PC-3 (cell line): ENCODE measurements around the gene SLC9A6. TPM values are rescaled to one million over a fixed set of nuclear protein-coding genes. Genes with fewer than 3 reads are reported as not detected.

Experiments
- ATAC-seq: fragments of 200-7000 bp; cut with Tn5 transposase; 2 replicates; pipeline ENCODE4 v1.9.1; 2020; ENCODE audit warnings: mild to moderate bottlenecking, moderate library complexity
- BruUV-seq: library from RNA; stranded (reverse); fragments of 400-500 nt; replicated peaks from 2 replicates; lab custom pipeline; 2021; lab: Mats Ljungman, UMichigan
- CTCF ChIA-PET: fragments of 300-600 bp; sonication (Branson Sonifier 250); formaldehyde crosslinking; loops from one replicate; lab custom pipeline; 2022; ENCODE audit warnings: antibody characterized with exemption; lab: Charles Lee
- POLR2A ChIA-PET: fragments of 300-600 bp; sonication (Branson Sonifier 250); formaldehyde crosslinking; loops from one replicate; lab custom pipeline; 2022; ENCODE audit warnings: antibody characterized with exemption; ENCODE audit not compliant: unreplicated experiment; lab: Charles Lee
- DNase-seq: peaks from one replicate; pipeline ENCODE4 v3.0.0-alpha.2; 2015
- H2AFZ ChIP-seq: fragments of 300-600 bp; sonication (generic); 2 replicates; pipeline ENCODE4 v1.6.0; 2016; ENCODE audit warnings: antibody characterized with exemption, low read length
- H3F3A ChIP-seq: fragments of 300-600 bp; sonication (generic); one replicate; pipeline ENCODE4 v1.6.0; 2017; ENCODE audit warnings: antibody characterized with exemption, low read length, control low read depth, mild to moderate bottlenecking; ENCODE audit not compliant: unreplicated experiment
- H3K27ac ChIP-seq: fragments of 300-600 bp; sonication (generic); 2 replicates; pipeline ENCODE4 v1.5.1; 2016; ENCODE audit warnings: mild to moderate bottlenecking, low read length
- H3K27me3 ChIP-seq: fragments of 300-600 bp; sonication (generic); 2 replicates; pipeline ENCODE4 v1.6.1; 2016; ENCODE audit warnings: low read length, mixed read lengths
- H3K36me3 ChIP-seq: fragments of 300-600 bp; sonication (generic); 2 replicates; pipeline ENCODE4 v1.6.1; 2016; ENCODE audit warnings: low read depth, mixed run types, low read length, mixed read lengths
- H3K4me1 ChIP-seq: fragments of 300-600 bp; sonication (generic); 2 replicates; pipeline ENCODE4 v1.5.1; 2016; ENCODE audit warnings: low read length; ENCODE audit not compliant: insufficient read depth
- H3K4me2 ChIP-seq: fragments of 300-600 bp; sonication (generic); 2 replicates; pipeline ENCODE4 v1.6.0; 2016; ENCODE audit warnings: low read length
- H3K4me3 ChIP-seq: fragments of 300-600 bp; sonication (generic); 2 replicates; pipeline ENCODE4 v1.5.1; 2016; ENCODE audit warnings: mild to moderate bottlenecking, low read length, mixed read lengths
- H3K79me2 ChIP-seq: fragments of 300-600 bp; sonication (generic); 2 replicates; pipeline ENCODE4 v1.6.1; 2017; ENCODE audit warnings: low read length, mixed read lengths
- H3K9ac ChIP-seq: fragments of 300-600 bp; sonication (generic); 2 replicates; pipeline ENCODE4 v1.6.0; 2016; ENCODE audit warnings: mild to moderate bottlenecking, low read length
- H3K9me2 ChIP-seq: fragments of 300-600 bp; sonication (generic); replicated peaks from 2 replicates; pipeline ENCODE4 v1.6.1; 2016; ENCODE audit warnings: mixed run types, low read length, mixed read lengths
- H3K9me3 ChIP-seq: fragments of 300-600 bp; sonication (generic); 2 replicates; pipeline ENCODE4 v1.6.1; 2016; ENCODE audit warnings: low read length, mixed read lengths
- H4K20me1 ChIP-seq: fragments of 300-600 bp; sonication (generic); 2 replicates; pipeline ENCODE4 v1.6.1; 2016; ENCODE audit warnings: low read length, mixed read lengths
- EZH2 ChIP-seq: fragments of 300-600 bp; sonication (generic); IDR thresholded peaks from one replicate; pipeline ENCODE4 v1.6.1; 2017; ENCODE audit warnings: antibody characterized with exemption, mild to moderate bottlenecking, low read length; ENCODE audit not compliant: unreplicated experiment
- EZH2phosphoT487 ChIP-seq: fragments of 300-600 bp; sonication (generic); IDR thresholded peaks from 2 replicates; pipeline ENCODE4 v1.6.1; 2018; ENCODE audit warnings: mild to moderate bottlenecking, antibody characterized with exemption, low read length, borderline replicate concordance
- intact Hi-C: fragments of 100-400 bp; cut with micrococcal nuclease; formaldehyde crosslinking; loops from 2 replicates; pipeline ENCODE4 v1.9.0; 2023
- total RNA-seq: library from RNA; depleted of rRNA; stranded (reverse); fragments of >200 nt; gene quantifications from 2 replicates; pipeline ENCODE4 v1.2.3, GENCODE V29; 2014
- TF ChIP-seq, protein P1 (sequence below): fragments of 300-600 bp; sonication (generic); conservative IDR thresholded peaks from 2 replicates; pipeline ENCODE4 v1.5.1; 2017; ENCODE audit warnings: antibody characterized with exemption, low read depth, mild to moderate bottlenecking, low read length

Gene SLC9A6
- total RNA-seq, 1 experiment from 2014 or later = 14.4 TPM

DNA sequence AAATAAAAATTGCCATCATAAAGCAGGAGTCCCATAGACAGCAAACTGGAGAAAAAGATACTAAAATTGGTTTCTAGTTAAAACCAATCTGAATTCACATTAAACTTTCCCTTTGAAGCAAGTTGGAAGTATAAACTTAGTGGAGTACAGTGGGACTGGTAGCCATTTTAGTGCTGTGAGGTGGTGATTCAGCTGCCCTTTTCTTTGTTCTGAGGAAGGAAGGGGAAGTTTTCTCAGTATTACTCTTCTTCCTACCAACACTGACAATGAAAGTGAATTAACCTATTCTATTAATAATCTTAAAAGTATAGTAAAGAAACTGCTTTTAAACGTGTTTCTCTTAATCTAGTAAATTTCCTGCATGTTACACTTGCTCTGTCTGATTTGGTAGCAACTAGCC, 36.7 kb downstream of the SLC9A6 start:
- Histone ChIP-seq H3K4me3 (no peak overlapping the region), H3K79me2 (no peaks in the 10 kb centered on the region), H3K9ac (no peak overlapping the region), H3K27ac (no peak overlapping the region), H3F3A (no peaks in the 10 kb centered on the region), H4K20me1 (no peaks in the 10 kb centered on the region), H3K4me2 (no peak overlapping the region), H3K27me3 (no peaks in the 10 kb centered on the region), H2AFZ (no peak overlapping the region), H3K4me1 (no peaks in the 10 kb centered on the region), H3K36me3 (peaks cover 5% of the 10 kb centered on the region), H3K9me3 (no peaks in the 10 kb centered on the region), H3K9me2 (no peaks in the 10 kb centered on the region)
- intact Hi-C loops = no loop called here
- ATAC-seq (no peak), DNase-seq (no peak)
- POLR2A ChIA-PET = no interaction called here
- TF ChIP-seq, protein P1, sequence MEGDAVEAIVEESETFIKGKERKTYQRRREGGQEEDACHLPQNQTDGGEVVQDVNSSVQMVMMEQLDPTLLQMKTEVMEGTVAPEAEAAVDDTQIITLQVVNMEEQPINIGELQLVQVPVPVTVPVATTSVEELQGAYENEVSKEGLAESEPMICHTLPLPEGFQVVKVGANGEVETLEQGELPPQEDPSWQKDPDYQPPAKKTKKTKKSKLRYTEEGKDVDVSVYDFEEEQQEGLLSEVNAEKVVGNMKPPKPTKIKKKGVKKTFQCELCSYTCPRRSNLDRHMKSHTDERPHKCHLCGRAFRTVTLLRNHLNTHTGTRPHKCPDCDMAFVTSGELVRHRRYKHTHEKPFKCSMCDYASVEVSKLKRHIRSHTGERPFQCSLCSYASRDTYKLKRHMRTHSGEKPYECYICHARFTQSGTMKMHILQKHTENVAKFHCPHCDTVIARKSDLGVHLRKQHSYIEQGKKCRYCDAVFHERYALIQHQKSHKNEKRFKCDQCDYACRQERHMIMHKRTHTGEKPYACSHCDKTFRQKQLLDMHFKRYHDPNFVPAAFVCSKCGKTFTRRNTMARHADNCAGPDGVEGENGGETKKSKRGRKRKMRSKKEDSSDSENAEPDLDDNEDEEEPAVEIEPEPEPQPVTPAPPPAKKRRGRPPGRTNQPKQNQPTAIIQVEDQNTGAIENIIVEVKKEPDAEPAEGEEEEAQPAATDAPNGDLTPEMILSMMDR = no peak
- no peak for TF ChIP-seq EZH2
- no peak for TF ChIP-seq EZH2phosphoT487
- CTCF ChIA-PET = no interaction called here
- BruUV-seq = no TSS peak

DNA sequence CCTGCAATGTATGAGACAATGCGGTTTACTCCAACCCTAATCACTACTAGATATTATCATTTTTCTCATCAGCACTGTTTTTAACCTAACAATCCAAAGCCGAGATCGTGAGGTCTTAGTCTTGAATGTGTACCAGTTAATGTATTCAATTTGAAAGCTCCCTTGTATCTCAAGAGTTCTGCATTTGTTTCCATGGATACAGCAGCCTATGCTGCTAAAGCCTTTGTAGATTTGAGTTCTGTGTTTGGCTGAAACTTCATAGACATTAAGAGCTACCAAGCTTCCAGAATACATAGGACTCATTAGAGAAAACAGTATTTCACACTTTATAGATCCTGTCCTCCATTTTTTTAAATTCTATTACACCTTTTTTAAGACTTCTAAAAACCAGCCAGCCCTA, 39.9 kb downstream of the SLC9A6 start:
- ChIA-PET POLR2A (no interaction called here), CTCF (no interaction called here)
- no peaks in the 10 kb centered on the region for H3K79me2 ChIP-seq
- peaks cover 5% of the 10 kb centered on the region for H3K36me3 ChIP-seq
- H3K27ac ChIP-seq = no peak overlapping the region
- TF ChIP-seq, protein P1 = no peak
- TF ChIP-seq EZH2phosphoT487 = no peak
- no peak for TF ChIP-seq EZH2
- H4K20me1 ChIP-seq = no peaks in the 10 kb centered on the region
- H3K27me3 ChIP-seq = no peaks in the 10 kb centered on the region
- DNase-seq (no peak), ATAC-seq (no peak)
- intact Hi-C loops = loop anchor here (5.0 kb wide), 1 partner anchor 667 kb away; no protein-coding TSS in a partner anchor
- no peaks in the 10 kb centered on the region for H3K9me2 ChIP-seq
- no peak overlapping the region for H3K4me3 ChIP-seq
- no peak overlapping the region for H3K9ac ChIP-seq
- H2AFZ ChIP-seq = no peak overlapping the region
- BruUV-seq = no TSS peak
- H3K9me3 ChIP-seq = no peaks in the 10 kb centered on the region
- H3F3A ChIP-seq = no peaks in the 10 kb centered on the region
- H3K4me2 ChIP-seq = no peak overlapping the region
- H3K4me1 ChIP-seq = no peaks in the 10 kb centered on the region

DNA sequence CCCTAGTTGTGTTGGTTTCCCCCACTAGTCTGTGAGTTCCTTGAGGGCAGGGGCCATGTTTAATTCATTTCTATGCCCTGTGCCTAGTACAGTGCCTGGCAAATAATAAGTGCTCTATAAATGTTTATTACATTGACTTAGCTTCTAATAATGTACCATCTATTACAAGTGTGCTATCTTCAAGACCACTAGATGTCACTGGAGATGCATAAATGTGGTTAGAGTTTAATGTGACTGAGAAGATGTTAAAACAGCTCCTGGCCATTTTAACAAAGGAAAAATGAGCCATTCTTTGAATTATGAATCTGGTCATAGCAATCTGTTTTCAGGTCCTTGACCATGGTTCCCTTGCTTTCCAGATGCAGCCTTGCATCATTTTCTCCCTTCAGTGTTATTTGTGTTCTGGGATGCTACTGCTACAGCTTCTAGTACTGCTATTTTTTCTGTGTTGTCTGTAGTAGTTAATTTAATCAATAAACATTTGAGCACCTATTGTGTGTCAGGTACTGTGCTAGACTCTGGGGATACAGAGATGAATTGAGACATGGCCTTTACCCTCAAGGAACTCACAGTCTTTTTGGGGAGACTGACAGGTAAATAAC, 43.2 kb downstream of the SLC9A6 start:
- TF ChIP-seq EZH2phosphoT487 (no peak), EZH2 (no peak)
- TF ChIP-seq, protein P1 = peak; percentile 79
- no peaks in the 10 kb centered on the region for H3K79me2 ChIP-seq
- POLR2A ChIA-PET = interaction anchor here (0.5 kb wide), 1 partner anchor 135 kb away, joined by 3 read pairs; no protein-coding TSS in a partner anchor
- no peak overlapping the region for H3K27ac ChIP-seq
- H3K4me2 ChIP-seq = no peak overlapping the region
- no peaks in the 10 kb centered on the region for H3K9me3 ChIP-seq
- H3K27me3 ChIP-seq = no peaks in the 10 kb centered on the region
- H3K4me3 ChIP-seq = no peak overlapping the region
- DNase-seq (peak; percentile 80), ATAC-seq (peak; percentile 77)
- peaks cover under 1% of the 10 kb centered on the region for H3K36me3 ChIP-seq
- no peak overlapping the region for H2AFZ ChIP-seq
- no peaks in the 10 kb centered on the region for H4K20me1 ChIP-seq
- BruUV-seq = no TSS peak
- H3K4me1 ChIP-seq = no peaks in the 10 kb centered on the region
- CTCF ChIA-PET = interaction anchor here (0.5 to 2.7 kb wide), 10 partner anchors 87 to 762 kb away, joined by 3 to 36 read pairs (median 5); no protein-coding TSS in a partner anchor
- H3K9me2 ChIP-seq = no peaks in the 10 kb centered on the region
- H3F3A ChIP-seq = no peaks in the 10 kb centered on the region
- intact Hi-C loops = loop anchor here (1.0 to 5.0 kb wide), 5 partner anchors 134 to 664 kb away; no protein-coding TSS in a partner anchor
- peak overlapping the region; percentile 30 for H3K9ac ChIP-seq
